Gastroesophageal sphincter (tissue), 4 donors: Measurements from ENCODE around the gene ITGB8. TPM values are rescaled to one million over a fixed set of nuclear protein-coding genes. Genes with fewer than 3 reads are reported as not detected.

Experiments
- ATAC-seq: fragments of 150-250 bp; one replicate; pipeline ENCODE4 v1.9.1; 2016; ENCODE audit warnings: mild to moderate bottlenecking, moderate library complexity
- H3K27ac ChIP-seq, 4 donors: fragments of 200-600 bp; sonication (generic) in 3 of 4; 1 replicate in 3 of 4; 2 replicates in 1 of 4; pipeline ENCODE4 v1.5.1; 2016 to 2019
- H3K27me3 ChIP-seq: fragments of 200-600 bp; sonication (generic); one replicate; pipeline ENCODE4 v1.5.1; 2019
- H3K36me3 ChIP-seq, 2 donors: fragments of 200-600 bp; sonication (generic); one replicate each; pipeline ENCODE4 v1.5.1; 2019; ENCODE audit warnings: control low read depth in 1 of 2
- H3K4me1 ChIP-seq, 3 donors: fragments of 200-600 bp; sonication (generic); 1 replicate in 2 of 3; 2 replicates in 1 of 3; pipeline ENCODE4 v1.5.1; 2016 to 2019; ENCODE audit warnings: control low read depth in 2 of 3
- H3K4me3 ChIP-seq, 2 donors: fragments of 200-600 bp; sonication (generic); one replicate each; pipeline ENCODE4 v1.5.1; 2019; ENCODE audit warnings: mild to moderate bottlenecking in 1 of 2, moderate library complexity in 1 of 2
- H3K9me3 ChIP-seq, 3 donors: fragments of 200-600 bp; sonication (generic); one replicate each; pipeline ENCODE4 v1.5.1; 2017 to 2019; ENCODE audit warnings: control low read depth in 2 of 3
- EP300 ChIP-seq: sonication (generic); formaldehyde crosslinking; IDR thresholded peaks from one replicate; pipeline ENCODE4 v1.6.1; 2017; ENCODE audit warnings: antibody characterized with exemption, mild to moderate bottlenecking
- POLR2A ChIP-seq, 2 donors: fragments of 450-650 bp; IDR thresholded peaks; one replicate each; pipeline ENCODE4 v1.6.1; 2017; ENCODE audit warnings: antibody characterized with exemption in 2 of 2, mild to moderate bottlenecking in 2 of 2, moderate library complexity in 1 of 2
- POLR2AphosphoS5 ChIP-seq: sonication (generic); formaldehyde crosslinking; IDR thresholded peaks from one replicate; pipeline ENCODE4 v1.6.1; 2017; ENCODE audit warnings: antibody characterized with exemption
- WGBS, 2 donors: methylation state at CpG; one replicate each; pipeline ENCODE4 v1.1.5; 2018; ENCODE audit warnings: low coverage in 1 of 2; 5-methylcytosine and 5-hydroxymethylcytosine counted together
- total RNA-seq, 4 donors: library from RNA; depleted of rRNA; stranded (reverse); fragments of >200 nt; gene quantifications; one replicate each; pipeline ENCODE4 v1.1.0, GENCODE V29; 2016
- TF ChIP-seq, protein P1 (sequence below), 4 experiments: fragments of 200-600 bp in 2 of 4; fragments of 450-650 bp in 2 of 4; sonication (generic) in 1 of 4; IDR thresholded peaks; one replicate each; pipeline ENCODE4 v1.5.1; 2017 to 2019; ENCODE audit warnings: antibody characterized with exemption in 4 of 4, mild to moderate bottlenecking in 2 of 4, moderate library complexity in 2 of 4

ITGB8 gene
- total RNA-seq, 4 donors from 2014 or later: 16.2 to 34.2 (median 27.1) TPM

DNA sequence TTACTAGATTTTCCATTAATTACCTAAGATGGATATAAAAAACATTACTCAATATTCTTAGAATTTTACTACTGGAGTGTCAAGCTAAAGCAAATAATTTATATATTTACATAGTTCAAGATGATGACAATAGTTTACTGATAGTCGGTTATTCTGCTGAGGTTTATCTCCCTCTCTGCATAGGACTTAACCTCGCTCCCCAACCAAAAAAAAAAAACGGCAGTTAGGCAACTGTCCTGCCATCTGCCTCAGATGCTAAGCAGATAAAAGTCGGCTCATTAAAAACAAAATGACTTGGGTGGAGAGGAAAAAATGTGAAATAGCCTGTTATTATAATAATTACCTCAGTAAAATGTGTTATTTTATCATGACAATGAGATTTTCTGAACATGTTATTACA lies 14.0 kb upstream of the ITGB8 start:
- H3K36me3 ChIP-seq: no peaks in the 10 kb centered on the region
- H3K9me3 ChIP-seq: no peaks in the 10 kb centered on the region
- no peaks in the 10 kb centered on the region for H3K4me1 ChIP-seq
- 60 to 75% methylated on average over 3 to 4 of the region's 4 CpGs for WGBS, 2 donors
- H3K27ac ChIP-seq: no peak overlapping the region
- TF ChIP-seq POLR2A (IDR thresholded peaks at IDR 0.05): no peak
- TF ChIP-seq EP300: no peak
- TF ChIP-seq, protein P1, sequence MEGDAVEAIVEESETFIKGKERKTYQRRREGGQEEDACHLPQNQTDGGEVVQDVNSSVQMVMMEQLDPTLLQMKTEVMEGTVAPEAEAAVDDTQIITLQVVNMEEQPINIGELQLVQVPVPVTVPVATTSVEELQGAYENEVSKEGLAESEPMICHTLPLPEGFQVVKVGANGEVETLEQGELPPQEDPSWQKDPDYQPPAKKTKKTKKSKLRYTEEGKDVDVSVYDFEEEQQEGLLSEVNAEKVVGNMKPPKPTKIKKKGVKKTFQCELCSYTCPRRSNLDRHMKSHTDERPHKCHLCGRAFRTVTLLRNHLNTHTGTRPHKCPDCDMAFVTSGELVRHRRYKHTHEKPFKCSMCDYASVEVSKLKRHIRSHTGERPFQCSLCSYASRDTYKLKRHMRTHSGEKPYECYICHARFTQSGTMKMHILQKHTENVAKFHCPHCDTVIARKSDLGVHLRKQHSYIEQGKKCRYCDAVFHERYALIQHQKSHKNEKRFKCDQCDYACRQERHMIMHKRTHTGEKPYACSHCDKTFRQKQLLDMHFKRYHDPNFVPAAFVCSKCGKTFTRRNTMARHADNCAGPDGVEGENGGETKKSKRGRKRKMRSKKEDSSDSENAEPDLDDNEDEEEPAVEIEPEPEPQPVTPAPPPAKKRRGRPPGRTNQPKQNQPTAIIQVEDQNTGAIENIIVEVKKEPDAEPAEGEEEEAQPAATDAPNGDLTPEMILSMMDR (IDR thresholded peaks at IDR 0.05): no peak
- no peak overlapping the region for H3K4me3 ChIP-seq
- no peaks in the 10 kb centered on the region for H3K27me3 ChIP-seq
- no peak for ATAC-seq

DNA sequence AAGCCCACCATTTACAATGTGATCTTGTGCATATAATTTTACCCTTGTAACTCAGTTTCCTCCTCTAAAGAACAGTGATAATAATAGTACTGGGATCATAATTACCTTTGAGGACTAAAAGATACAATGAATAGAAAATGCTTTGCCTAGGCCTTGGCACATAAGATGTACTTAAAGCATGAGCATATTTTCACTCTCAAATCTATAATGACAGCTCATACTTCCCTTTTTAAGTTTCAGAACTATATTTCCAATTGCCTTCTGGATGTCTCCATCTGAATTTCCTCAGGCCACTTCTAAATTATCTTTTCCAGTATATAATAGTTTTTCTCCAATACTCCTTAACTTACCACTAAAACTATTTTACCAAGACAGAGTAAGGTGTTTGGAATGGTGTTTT lies 13.3 kb upstream of the ITGB8 start:
- no peaks in the 10 kb centered on the region for H3K27me3 ChIP-seq
- no peak for ATAC-seq
- no peaks in the 10 kb centered on the region for H3K4me1 ChIP-seq
- no peaks in the 10 kb centered on the region for H3K36me3 ChIP-seq
- no peak for TF ChIP-seq EP300
- no peak for TF ChIP-seq POLR2A (IDR thresholded peaks at IDR 0.05)
- no peak for TF ChIP-seq POLR2AphosphoS5
- TF ChIP-seq, protein P1 (IDR thresholded peaks at IDR 0.05): no peak
- H3K27ac ChIP-seq: no peak overlapping the region
- H3K4me3 ChIP-seq: no peak overlapping the region
- no peaks in the 10 kb centered on the region for H3K9me3 ChIP-seq

DNA sequence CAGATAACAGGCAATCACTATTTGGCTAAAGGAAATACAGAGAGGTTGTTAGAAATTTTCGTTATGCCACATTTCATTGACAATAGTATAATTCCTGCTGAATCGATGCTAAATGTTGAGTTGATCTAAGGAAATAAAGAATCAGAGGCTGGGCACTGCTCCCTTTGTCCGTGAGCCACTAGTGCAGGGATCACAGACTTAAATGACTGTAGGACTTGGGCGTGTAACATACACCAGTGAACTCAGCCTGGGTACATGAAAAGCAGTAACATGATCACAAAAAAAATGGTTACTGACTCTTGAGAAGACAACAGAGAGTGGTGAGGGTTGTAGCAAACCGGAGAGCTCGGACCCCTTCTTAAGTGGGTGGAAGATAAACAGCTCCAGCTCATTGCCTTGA lies 11.8 kb upstream of the ITGB8 start:
- Histone ChIP-seq H3K4me3 (no peak overlapping the region), H3K4me1 (no peaks in the 10 kb centered on the region), H3K27me3 (no peaks in the 10 kb centered on the region), H3K27ac (no peak overlapping the region), H3K9me3 (no peaks in the 10 kb centered on the region), H3K36me3 (no peaks in the 10 kb centered on the region)
- TF ChIP-seq POLR2A (IDR thresholded peaks at IDR 0.05) (no peak), POLR2AphosphoS5 (no peak), EP300 (no peak)
- TF ChIP-seq, protein P1 (IDR thresholded peaks at IDR 0.05): no peak
- no peak for ATAC-seq
- 83 to 93% methylated on average over 5 to 6 of the region's 6 CpGs for WGBS, 2 donors

DNA sequence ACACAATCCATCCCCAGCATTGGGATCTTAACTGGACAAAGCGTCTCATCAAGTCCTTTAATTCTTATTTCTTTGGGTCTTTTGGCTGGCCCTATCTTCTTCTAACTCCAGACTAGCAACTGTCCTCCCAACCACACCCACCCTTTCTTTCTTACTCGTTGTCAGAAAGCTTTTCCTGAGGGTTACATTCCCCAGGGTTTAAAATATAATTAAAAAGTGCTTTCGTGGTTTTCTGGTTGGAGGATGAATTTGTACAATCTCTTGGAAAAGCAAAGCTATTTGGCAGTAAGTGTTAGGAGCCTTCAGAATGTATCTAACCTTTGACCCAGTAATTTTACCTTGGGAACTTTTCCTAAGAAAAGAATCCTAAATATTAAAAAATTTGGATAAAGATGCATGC lies 10.4 kb upstream of the ITGB8 start:
- TF ChIP-seq, protein P1 (IDR thresholded peaks at IDR 0.05): no peak
- no peak for TF ChIP-seq EP300
- no peak for TF ChIP-seq POLR2A (IDR thresholded peaks at IDR 0.05)
- TF ChIP-seq POLR2AphosphoS5: no peak
- H3K9me3 ChIP-seq: no peaks in the 10 kb centered on the region
- no peak overlapping the region for H3K4me3 ChIP-seq
- no peak for ATAC-seq
- no peak overlapping the region for H3K27ac ChIP-seq
- no peaks in the 10 kb centered on the region for H3K27me3 ChIP-seq
- H3K4me1 ChIP-seq: no peaks in the 10 kb centered on the region
- WGBS, 2 donors: 39 to 47% methylated on average over 3 of the region's 3 CpGs
- no peaks in the 10 kb centered on the region for H3K36me3 ChIP-seq

DNA sequence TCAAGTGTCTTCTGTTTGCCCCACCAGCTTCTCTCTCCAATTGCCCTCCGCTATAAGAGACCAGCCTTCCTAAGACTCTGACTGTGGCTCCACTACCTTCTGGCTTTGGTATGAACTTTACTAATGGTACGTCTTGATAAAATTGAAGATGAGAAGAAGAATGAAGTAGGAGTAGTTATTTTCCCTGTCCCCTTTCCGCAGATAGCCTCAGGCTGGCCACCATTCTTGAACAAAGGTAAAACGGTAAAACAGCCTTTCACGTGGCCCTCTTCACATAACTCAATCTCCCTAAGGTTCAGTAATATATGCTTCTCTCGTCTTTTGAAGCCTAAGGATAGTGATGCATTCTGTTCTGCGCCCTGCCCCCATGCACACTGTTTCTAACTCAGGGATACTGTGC lies 9.9 kb upstream of the ITGB8 start:
- WGBS, 2 donors: 86 to 96% methylated on average over 6 to 7 of the region's 7 CpGs
- no peak overlapping the region for H3K4me3 ChIP-seq
- no peaks in the 10 kb centered on the region for H3K27me3 ChIP-seq
- no peak for ATAC-seq
- no peaks in the 10 kb centered on the region for H3K9me3 ChIP-seq
- H3K36me3 ChIP-seq: no peaks in the 10 kb centered on the region
- no peak overlapping the region for H3K27ac ChIP-seq
- H3K4me1 ChIP-seq: no peaks in the 10 kb centered on the region
- TF ChIP-seq POLR2AphosphoS5 (no peak), EP300 (no peak), POLR2A (IDR thresholded peaks at IDR 0.05) (no peak)
- TF ChIP-seq, protein P1 (IDR thresholded peaks at IDR 0.05): no peak
